ENCODE measurements around the gene CD93.

- TF ChIP-seq ELF4 (IDR thresholded peaks at IDR 0.05), result no peak
- no peak for TF ChIP-seq BHLHE40 (IDR thresholded peaks at IDR 0.05; ENCODE audit: borderline replicate concordance)
These were observed 37.6 kb downstream of the CD93 start for GRCh38 chr20:23048283-23049200.

All from HEK293T (cell line).